Measurements from ENCODE around the gene EHBP1L1.
A peak's percentile ranks its signal among the peaks of the same experiment; 100 is the strongest.

Gene EHBP1L1

DNA sequence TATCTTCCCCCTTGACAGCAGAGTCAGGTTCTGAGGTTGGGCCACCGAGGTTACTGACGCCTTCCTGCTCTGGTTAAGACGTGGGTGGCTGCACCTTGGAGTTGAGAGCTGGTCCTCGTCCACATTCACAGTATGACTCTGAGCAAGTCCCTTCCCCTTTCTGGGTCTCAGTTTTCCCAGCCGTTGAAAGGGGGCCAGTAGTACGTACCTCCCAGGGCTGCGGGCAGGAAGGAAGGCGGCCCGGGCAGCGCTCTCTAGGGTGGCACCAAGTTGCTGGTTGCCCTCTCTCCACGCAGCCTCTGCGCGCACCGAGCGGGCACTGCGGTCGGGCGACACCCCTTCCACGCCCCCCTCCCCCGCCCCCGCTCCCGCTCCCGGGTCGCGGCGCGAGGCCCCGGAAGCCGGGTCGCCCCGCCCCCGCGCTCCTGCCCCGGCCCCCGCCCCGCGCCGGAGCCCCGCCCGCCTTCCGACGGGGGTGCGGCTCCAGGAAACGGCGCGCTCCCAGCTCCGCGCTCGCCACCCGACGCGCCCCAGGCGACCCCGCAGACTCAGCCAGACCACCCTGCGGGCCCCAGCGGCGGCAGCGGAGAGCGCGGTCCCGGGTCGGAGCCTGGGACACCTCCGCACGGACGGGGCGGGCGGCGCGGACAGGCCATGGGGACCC is at the start of gene EHBP1L1:
Gene EHBP1L1 (plus strand): TSS at position 486 of the 664 bp plus-strand sequence. CDS start 250 bp downstream, outside the sequence.
- DNase-seq (ENCODE audit: low read depth, low spot score): no peak

DNA sequence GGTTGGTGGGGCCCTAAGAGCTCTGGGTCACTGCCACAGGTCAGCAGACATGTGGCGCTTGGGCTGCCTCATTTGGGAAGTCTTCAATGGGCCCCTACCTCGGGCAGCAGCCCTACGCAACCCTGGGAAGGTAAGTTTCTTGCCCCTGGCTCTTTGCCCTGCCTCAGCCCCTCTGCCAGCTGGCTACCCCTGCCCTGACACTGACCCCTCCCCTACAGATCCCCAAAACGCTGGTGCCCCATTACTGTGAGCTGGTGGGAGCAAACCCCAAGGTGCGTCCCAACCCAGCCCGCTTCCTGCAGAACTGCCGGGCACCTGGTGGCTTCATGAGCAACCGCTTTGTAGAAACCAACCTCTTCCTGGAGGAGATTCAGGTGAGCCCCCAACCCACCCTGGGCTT is 49.1 kb upstream of the EHBP1L1 start:
- DNase-seq (ENCODE audit: low read depth, low spot score): no peak

DNA sequence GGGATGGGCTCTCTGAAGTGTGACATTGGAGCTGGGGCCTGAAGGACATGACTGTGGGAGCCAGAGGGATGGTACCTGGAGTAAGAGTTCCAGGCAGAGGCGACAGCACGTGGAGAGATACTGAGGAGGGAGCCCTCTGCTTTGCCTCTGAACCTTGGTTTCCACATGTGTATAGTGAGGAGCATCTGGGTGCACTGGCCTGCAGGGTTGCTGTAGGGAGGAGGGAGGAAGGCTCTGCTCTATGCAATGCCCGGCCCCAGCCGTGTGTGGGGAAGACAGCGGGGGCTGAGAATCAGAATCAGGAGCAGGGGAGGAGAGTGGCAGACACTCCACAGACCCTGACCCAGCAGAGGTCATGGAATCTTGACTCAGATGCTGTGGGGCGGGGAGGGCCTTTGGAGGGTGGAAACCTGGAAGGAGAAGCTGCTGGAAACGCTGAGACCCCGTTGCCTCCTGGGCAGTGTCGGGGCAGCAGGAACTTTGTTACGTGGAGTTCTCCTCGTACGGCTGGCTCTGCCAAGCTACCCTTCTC is 47.0 kb upstream of the EHBP1L1 start:
- DNase-seq (ENCODE audit: low read depth, low spot score): no peak

DNA sequence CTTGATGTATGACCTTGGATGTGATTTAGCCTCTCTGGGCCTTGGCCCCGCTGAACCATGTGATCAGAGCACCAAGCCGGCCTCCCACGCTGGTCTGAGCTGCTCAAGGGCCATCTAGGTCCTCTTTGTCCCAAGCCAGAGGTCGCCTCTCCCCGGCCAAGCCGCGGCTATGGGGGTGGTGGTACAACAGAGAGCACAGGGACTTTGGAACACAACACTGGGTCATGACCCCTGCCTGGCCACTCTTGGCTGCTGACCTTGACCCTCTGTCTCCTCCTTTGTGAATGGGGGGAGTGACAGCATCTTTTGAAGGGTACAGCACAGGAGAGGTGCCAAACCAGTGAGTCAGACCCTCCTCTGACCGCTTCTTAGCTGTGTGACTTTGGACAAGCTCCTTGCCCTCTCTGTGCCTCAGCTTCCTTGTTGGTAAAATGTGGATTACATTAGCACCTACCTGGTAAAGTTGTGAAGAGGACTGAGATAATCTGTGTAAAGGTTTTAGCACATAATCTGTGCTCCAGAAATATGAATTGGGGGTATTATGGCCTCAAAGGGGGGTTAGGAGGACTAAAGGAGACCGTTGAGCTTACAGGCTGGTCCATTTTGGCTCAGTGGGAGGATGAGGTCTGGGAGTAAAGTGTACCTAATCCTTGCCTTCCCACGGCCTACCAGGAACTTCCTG is 46.2 kb upstream of the EHBP1L1 start:
- no peak for DNase-seq (ENCODE audit: low read depth, low spot score)

DNA sequence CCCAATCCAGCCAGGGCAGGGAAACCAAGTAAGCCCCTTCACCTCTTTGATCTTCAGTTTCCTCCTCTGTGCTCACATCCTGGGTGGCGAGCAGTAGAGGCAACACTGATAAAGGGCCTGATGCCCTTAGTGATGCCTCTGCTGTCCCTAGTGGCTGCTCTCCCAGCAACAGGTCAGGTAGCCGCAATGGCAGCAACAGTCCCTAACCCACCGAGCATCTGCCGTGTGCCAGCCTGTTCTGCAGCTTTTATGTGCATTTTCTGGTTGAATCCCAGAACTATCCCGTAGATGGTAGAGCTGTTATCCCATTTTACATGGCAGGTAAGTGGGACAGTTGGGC is 45.7 kb upstream of the EHBP1L1 start:
- no peak for DNase-seq (ENCODE audit: low read depth, low spot score)

DNA sequence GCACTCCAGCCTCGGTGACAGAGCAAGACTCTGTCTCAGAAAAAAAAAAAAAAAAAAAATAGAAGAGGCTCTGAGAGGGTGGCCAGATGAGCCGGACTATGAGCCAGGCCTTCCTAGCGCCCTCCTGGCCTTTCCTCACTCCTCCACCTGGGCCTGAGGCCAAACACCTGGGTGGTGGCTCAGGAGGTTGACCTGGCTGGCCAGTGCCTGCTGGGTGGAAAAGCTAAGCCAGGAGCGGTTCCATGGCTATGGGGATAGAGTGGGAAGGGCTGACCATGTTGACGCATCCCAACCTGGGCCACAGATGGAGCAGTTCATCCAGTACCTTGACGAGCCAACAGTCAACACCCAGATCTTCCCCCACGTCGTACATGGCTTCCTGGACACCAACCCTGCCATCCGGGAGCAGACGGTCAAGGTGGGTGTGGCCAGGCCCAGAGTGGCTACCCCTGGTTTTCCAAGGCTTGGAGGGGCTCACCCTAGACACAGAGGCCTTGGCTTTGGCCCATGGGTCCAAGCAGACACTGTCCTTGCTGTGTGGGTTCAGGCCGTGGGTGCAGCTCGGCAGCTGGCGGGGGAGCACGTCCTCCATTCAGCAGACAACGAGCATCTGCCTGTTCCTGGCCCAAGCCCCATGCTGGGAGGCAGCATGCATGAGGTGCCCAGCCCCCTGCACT is 43.3 kb upstream of the EHBP1L1 start:
- no peak for DNase-seq (ENCODE audit: low read depth, low spot score)

DNA sequence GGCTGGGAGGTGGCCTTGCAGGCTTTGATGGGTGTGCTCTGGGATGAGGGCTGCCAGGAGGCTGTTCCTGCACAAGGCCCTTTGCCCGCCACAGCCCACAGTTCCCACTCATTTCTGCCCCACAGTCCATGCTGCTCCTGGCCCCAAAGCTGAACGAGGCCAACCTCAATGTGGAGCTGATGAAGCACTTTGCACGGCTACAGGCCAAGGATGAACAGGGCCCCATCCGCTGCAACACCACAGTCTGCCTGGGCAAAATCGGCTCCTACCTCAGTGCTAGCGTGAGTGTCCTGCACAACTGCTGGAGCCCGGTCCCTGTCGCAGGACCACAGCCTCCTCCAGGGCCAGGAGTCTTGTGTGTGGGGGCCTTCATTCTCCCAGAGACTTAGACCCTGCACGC is 40.8 kb upstream of the EHBP1L1 start:
- no peak for DNase-seq (ENCODE audit: low read depth, low spot score)

DNA sequence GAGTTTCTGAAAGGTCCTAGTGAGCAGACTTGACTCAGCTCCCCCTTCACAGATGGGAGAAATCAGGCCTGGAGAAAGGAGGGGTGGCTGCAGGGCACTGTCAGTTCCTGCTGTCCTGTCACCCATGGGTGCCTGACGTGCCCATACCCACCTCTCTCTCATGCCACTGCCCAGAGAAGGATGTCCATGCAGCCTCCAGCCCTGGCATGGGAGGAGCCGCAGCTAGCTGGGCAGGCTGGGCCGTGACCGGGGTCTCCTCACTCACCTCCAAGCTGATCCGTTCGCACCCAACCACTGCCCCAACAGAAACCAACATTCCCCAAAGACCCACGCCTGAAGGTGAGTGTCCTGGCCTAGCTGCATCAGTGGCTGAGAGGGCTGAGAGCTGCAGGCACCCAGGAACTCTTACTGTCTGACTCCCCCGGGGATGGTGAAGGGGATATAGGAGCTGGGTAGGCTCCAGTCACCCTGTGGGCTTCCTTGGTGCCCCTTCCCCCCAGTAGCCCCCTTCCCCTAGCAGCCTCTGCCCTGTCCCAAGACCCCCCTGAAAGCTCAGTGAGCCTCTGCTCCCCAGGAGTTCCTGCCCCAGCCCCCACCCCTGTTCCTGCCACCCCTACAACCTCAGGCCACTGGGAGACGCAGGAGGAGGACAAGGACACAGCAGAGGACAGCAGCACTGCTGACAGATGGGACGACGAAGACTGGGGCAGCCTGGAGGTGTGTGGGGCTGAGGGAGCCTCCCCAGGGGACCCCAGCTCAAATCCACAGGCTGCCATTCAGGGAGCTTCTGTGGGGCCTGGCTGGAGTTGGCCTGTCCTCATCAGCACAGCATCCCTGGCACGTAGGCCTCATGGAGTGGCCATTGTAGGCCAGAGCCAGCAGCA is 39.2 kb upstream of the EHBP1L1 start:
- no peak for DNase-seq (ENCODE audit: low read depth, low spot score)

DNA sequence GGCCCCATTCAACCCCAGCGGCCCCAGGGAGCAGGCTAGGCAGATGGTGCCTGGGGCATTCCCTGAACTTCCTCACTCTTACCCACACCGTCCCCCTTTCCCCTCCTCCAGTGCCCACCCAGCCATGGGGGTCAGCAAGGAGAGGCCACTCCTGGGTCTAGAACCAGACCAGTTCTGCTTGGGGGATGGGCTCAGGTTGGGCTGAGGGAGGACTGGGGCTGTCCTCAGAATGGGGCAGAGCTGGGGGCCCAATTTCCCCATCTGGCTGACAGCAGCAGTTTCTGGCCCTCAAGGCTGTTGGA is 38.6 kb upstream of the EHBP1L1 start:
- DNase-seq (ENCODE audit: low read depth, low spot score): no peak

DNA sequence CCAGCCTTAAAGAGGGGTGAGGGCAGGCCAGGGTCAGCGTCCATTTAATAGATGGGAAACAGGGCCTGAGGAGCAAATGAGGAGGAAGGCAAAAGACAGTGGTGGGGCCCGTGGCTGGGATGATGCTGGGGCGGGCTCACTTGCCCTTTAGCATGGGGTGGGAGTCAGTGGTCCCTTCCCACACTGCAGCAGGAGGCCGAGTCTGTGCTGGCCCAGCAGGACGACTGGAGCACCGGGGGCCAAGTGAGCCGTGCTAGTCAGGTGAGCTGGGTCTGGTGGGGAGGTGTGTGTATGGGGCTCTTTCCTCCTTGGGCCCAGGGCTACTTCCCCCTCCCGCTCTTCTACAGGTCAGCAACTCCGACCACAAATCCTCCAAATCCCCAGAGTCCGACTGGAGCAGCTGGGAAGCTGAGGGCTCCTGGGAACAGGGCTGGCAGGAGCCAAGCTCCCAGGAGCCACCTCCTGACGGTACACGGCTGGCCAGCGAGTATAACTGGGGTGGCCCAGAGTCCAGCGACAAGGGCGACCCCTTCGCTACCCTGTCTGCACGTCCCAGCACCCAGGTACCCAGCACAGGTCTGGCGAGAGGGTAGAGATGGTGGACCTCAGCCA is 38.1 kb upstream of the EHBP1L1 start:
- DNase-seq (ENCODE audit: low read depth, low spot score): no peak

DNA sequence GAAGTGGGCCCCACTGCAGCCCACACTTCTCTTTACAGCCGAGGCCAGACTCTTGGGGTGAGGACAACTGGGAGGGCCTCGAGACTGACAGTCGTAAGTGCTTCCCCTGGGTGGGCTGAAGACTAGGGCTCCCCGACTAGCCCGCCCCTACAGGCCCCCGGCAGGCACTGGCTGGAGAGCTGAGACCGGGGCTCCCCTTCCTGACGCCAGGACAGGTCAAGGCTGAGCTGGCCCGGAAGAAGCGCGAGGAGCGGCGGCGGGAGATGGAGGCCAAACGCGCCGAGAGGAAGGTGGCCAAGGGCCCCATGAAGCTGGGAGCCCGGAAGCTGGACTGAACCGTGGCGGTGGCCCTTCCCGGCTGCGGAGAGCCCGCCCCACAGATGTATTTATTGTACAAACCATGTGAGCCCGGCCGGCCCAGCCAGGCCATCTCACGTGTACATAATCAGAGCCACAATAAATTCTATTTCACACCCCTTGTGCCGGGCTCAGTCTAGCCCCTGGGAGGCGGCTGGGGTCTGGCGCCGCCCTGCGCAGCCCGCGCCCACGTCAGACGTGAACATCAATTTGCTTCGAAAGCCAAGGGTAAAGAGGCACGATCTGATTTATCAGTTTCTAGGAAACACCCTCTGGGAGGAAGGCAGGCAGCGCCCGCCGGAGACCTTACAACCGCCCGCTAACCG is 37.5 kb upstream of the EHBP1L1 start:
- no peak for DNase-seq (ENCODE audit: low read depth, low spot score)

DNA sequence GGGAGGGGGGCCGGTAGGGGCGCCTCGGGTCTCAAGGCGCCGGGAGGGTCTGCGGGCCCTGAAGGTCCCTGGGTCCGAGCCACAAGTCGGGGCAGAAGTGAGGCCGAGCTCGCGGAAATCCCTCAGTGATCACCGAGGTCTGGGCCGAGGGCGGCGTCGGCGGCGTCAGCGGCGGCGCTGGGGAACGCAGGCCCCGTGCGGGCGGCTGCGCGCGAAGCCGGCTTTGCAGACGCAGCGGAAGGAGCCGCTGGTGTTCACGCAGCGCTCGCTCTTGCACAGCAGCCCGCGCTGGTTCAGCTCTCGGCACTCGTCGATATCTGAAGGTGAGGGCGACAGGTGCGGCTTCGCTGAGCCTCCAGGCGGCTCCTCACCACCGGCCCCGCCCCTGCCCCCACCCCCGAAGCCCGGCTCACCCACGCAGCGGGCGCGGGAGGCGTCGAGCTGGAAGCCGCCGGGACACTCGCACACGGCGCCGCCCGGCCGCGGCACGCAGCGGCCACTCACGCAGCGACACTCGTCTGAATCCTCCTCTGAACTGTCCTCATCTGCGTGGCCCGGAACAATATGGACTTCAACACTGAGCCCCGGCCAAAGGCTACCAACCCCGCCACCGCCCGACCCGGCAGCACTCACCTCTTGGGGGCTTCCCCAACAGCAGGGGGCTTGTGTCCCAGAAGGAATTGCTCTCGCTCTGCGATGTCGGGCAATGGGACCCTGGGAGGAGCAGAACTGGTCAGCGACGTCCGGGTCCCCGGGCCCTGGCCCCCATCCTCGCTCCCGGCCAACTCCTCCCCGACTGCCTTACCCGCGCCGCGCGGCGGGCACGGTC is 36.7 kb upstream of the EHBP1L1 start:
- no peak for DNase-seq (ENCODE audit: low read depth, low spot score)

DNA sequence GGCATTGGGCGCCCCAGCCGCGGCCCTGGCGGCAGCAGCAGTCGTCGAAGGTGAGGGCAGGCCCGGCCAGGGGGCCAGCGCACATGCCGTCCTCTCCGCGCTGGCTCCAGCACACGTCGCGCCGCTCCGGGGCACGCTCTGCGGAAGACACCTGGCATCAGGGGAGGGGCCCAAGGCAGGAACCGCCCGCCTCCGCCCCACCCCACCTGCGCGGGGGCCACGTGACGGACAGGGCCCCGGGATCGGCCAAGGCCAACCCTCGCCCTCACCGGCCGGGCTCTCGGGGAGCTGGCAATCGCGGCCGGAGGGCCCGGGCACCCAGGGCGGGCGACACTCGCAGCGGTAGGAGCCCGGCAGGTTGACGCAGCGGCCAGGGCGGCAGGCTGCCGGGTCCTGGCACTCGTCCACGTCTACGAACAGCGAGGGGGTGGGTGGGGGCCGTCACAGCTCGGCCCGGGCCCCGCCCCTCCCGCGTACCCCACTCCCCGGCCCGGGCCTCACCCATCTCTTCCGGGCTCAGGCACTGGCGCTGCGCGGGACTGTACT is 36.0 kb upstream of the EHBP1L1 start:
- no peak for DNase-seq (ENCODE audit: low read depth, low spot score)

DNA sequence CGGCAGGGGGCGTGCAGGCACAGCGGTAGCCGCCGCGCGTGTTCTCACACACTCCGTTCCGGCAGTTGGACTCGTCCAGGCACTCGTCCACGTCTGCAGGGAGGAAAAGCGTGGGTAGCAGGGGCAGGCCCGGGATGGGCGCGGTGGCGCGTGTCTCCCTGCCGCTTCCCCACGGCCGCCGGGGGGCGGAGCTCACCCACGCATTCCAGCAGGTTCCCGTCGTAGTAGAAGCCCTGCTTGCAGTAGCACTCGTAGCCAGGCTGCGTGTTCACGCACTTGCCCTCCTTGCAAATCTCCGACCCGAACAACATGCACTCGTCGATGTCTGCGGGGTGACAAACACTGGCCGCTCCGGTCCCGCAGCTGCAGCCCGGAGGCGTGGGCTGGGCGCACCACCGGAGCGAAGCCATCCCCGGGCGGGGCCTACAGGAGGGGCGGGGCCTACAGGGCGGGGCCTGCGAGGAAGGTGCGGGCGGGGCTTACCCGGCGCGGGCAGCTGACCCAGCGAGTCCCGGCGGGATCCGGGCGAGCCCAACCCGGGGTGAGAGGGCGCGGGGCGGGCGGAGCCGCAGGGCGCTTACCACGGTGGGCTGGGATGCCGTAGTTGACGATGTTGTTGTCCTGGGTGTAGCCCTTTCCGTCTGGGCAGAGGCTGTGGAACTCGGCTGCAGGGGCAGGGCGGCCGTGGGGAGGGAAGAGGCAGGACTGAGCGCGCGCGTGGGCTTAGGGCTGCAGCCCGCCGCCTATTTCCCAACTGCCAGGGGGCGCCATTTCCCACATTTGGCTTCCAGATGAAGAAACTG is 35.4 kb upstream of the EHBP1L1 start:
- peak; percentile 70 for DNase-seq (ENCODE audit: low read depth, low spot score)

DNA sequence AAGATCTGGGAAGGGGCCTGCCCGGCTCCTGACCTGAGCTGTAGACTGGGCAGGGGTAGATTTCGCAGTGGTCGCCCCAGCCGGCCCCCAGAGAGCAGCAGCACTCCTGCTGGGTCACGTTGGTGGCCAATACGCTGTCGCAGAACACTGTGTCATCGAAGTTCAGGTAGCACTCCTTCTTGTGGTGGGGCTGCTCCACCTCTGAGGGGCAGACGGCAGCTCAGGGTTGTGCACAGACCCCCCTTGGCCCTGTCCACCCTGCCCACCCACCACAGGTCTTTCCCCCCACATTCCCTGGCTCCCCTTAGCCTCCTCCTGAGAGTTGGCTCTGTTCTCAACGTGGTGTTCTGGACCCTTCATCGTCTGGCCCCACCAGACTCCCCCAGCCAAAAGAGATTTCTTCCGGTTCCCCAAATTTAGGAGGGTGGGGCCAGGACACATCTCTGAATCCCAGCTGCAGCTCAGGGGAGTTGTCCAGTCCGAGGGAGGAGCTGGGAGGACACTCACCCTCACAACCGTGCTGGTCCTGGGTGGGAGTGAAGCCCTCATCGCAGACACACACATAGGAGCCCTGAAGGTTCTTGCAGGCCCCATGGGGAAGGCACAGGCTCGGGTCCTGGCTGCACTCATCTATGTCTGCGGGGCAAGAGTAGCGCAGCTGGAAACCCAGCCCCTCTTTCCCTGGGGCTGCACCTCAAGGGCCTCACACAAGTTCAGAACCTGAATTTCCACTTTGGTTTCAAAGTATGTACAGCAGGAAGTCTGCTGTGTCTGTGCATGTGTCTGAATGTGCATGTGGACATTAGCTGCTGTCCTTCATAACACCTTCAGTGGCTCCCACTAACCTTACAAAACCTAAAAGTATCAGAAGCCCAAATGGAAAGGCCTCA is 34.5 kb upstream of the EHBP1L1 start:
- no peak for DNase-seq (ENCODE audit: low read depth, low spot score)

DNA sequence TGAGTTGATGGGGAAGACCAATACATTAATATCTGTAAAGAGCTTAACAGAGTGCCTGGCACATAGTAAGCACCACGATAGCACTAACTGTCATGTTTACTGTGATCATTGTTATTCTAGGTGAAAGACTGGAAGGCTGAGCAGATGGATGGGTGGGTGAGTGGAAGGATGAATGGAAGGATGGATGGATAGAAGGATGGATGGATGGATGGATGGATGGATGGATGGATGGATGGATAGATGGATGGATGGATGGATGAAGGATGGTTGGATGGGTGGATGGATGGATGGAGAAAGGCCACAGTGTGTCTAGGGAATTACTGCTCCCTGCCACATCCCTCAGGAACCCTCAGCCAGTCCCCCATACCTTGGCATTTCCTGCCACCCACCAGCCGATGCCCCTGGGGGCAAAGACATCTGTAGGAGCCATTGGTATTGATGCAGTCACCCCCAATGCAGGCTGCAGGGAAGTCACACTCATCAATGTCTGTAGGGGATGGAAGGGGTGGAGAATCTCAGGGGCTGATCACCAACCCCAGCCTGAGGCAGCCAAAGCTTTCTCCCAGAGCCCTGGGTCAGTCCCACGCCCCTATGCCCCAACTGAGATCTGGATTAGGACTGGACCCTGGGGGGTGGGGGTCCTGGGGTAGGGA is 33.0 kb upstream of the EHBP1L1 start:
- DNase-seq (ENCODE audit: low read depth, low spot score): no peak

DNA sequence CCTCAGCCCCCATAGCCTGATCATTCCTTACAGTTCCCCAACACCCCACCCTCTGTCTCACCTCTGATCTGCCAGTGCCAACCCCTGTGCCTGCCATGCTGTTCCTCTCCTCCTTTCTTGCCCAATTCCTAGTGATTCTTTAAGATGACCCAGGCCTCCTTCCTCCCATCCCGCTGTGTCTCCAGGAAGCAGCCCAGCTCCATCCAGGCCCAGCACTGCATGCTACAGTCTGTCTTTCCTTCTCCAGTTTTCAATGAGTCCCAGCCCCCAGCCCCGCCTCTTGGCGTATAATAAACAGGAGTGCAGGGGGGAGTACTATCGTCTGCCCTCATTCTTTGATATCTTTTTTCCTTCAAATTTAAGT is 30.0 kb upstream of the EHBP1L1 start:
- DNase-seq (ENCODE audit: low read depth, low spot score): no peak
